Pulmonary artery endothelial cell (primary cell): ENCODE measurements around the gene C1QTNF12. TPM values are rescaled to one million over a fixed set of nuclear protein-coding genes. Genes with fewer than 3 reads are reported as not detected.
"Not testable (repeated sequence)": the region's sequence is repeated elsewhere in the genome, so short reads cannot be mapped to it uniquely, and the experiment has no call there.

Experiments
- DNase-seq: peaks from one replicate; pipeline ENCODE4 v3.0.0-alpha.2; 2011; ENCODE audit warnings: low read depth, low spot score
- total RNA-seq: library from RNA; depleted of rRNA; stranded (reverse); fragments of >200 nt; gene quantifications from 2 replicates; pipeline ENCODE4 v1.2.3, GENCODE V29; 2014

C1QTNF12 gene
- total RNA-seq, 1 donor from 2014 or later: 0.33 TPM

DNA sequence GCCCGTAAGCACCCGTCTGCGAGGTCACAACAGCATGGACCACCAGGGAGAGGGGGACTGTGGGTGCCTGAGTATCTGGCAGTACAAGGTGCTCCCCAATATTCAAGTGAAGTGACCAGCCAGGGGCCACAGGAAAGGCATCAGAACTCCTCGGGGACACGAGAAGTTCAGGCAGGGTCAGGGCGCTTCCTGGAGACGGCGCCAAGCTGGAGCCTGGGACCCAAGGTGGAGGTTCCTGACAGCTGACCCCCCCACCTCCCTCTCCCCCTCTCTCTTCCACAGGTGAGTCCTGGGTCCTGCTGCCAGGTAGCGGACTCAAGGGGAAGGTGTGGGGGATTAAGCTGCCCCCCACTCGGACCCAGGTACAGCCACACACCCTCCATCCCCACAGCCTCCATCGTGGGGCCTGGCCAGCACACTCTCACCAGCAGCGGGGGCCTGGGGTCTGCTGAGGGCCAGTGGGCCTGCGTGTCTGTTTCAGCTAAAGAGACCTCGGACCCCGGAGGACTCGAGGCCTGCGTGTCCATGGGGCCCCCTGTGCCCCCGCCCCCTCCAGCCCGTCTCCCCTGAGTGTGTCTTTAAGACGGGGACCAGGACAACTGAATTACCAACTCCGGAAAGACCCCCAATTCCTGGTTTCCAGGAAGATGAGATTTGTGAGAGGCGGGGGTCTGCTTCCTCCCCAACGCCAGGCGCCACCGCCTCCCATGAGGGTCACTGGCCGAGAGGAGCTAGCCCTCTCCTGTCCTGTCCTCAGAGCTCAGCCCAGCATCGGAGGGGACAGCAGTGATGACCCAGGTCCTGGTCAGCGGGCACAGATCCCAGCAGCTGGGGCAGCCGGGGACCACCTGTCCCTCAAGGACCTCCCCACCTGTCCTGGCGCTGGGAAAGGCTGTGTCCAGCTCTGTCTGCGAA is 46.3 kb downstream of the C1QTNF12 start:
- DNase-seq: no peak

DNA sequence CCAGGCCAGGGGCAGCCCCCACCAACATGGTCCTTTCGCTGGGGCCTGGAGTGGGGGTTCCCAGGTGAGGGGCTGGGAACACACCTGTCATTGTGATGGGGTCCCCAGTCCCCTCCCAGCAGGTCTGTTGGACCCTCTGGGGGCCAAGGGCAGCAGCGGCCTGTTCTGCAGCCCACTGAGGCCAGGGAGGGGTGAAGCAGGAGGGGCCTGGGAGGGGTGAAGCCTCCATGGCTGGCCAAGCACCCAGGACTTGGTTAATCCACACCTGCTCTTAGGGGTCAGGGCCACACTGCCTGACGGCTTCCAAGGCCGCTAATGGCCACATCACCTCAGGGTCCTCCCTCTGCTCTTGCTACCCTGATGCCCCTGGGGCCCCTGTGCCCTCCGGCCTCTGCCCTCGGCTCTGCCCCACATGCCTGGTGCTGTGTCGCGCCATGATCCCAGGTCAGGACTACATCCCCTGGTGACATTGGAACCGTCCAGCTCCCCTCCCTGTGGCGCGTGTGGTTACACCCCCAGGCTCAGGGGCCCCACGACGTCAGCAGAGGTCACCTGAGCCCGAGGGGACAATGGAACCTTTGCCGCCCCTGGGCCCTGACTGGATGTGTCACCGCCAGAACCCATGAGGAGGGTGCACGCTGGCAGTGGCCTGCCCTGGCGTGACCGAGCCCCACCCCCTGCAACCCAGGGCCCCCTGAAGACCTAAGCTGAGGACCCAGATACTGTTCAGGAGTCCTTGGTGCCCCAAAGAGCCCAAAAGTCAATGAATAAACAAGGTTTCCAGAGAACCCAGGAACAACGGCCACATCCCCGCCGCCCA is 47.2 kb downstream of the C1QTNF12 start:
- no peak for DNase-seq

DNA sequence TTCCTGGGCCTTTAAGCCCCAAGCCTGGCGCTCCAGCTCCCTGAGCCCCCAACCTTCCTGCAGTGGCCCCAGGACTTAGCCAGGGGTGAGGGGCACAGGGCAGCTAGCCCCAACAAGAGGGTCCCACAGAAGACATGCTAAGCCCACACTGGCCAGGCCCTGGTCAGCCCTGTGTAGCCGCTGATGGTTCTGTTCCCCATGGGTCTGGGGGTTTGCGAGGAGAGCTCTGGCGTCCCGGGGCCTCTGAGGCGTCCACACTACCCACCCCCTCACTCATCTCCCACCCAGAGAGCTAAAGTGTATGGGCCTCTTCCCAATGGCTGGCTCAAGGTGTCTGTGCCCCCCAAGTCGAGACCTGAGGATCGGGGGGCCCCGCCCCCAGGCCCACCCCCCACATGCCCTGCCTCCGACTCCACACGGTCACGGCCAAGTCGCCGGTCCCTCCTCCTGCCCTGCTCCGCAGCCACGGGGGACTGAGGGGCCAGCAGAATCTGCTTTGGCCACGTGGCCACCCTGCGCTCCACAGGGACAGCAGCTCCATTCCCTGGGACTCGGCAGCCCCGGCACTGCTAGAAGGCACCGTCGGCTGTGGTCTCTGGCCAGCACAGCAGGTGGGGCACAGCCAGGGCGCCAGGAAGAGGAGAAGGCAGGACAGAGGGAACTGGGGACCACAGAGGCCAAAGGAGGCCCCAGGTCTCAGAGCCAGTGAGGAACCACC is 47.9 kb downstream of the C1QTNF12 start:
- no peak for DNase-seq

GRCh38 chr1:1197551-1198422 is 48.7 kb downstream of the C1QTNF12 start:
- no peak for DNase-seq

DNA sequence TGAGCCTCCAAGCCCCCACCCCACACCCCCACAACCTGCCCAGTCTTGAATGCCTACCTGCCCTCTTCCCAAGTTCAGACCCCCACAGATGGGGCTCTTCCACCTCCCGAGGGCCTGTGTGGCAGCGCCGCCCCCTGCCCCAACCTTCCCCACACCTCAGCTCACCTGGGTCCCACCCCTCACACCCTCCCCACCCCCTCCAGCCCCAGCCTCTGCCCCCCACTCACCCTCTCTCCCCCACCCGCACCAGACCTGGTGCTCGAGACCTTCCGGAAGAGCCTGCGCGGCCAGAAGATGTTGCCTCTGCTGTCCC is 49.4 kb downstream of the C1QTNF12 start:
- DNase-seq: no peak

DNA sequence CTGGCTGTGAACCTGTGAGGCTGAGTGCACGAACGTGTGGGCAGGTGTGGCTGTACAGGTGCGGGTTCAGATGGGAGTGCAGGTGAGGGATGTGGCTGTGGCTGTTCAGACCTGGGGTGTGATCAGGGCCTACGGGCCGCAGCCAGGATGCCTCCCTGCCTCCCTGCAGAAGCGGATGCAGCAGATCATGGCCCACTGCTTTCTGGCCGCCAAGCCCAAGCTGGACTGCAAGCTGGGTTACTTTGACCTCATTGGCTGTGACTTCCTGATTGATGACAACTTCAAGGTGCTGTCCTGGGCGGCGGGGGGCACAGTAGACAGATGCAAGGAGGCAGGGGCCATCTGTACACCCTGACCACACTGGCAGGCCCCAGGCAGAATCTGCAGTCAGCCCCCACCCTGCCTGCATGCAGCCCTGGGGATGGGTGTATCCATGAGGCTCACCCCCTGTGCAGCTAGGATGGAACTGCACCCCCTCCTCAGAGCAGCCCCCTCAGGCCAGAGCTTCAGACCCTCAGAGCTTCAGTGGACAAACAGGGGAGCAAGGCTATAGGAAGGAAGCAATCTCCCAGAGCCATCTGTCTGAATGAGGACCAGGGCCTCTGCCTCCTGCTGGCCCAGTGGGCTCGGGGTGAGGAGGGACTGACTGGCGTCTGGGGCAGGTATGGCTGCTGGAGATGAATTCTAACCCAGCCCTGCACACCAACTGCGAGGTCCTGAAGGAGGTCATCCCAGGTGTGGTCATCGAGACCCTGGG is 49.9 kb downstream of the C1QTNF12 start:
- no peak for DNase-seq

DNA sequence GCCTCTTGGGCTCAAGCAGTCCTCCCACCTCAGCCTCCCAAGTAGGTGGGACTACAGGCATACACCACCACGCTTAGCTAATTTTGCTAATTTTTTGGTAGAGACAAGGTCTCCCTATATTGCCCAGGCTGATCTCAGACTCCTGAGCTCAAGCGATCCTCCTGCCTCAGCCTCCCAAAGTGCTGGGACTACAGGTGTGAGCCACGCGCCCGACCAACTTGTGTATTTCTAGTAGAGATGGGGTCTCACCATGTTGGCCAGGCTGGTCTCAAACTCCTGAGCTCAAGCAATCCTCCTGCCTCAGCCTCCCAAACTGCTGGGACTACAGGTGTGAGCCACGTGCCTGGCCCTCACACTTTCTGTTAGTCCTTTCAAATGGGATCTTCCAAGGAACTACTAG is 50.8 kb downstream of the C1QTNF12 start:
- not testable (repeated sequence) for DNase-seq

GRCh38 chr1:1194723-1195122 is 51.8 kb downstream of the C1QTNF12 start:
- DNase-seq: no peak

Other genes starting within 250 kb of the C1QTNF12 start
- 9.1 and 17.8 TPM in 2 replicates for gene HES4, start 246.6 kb downstream of the C1QTNF12 start, total RNA-seq
- 96.4 and 121 TPM in 2 replicates for gene ISG15, start 233.2 kb downstream of the C1QTNF12 start, total RNA-seq
- 48.4 and 88.2 TPM in 2 replicates for gene AGRN, start 226.6 kb downstream of the C1QTNF12 start, total RNA-seq
- gene RNF223, start 172.4 kb downstream of the C1QTNF12 start, total RNA-seq: not detected in 2 replicates
- 6.1 and 6.7 TPM in 2 replicates for gene C1orf159, start 130.6 kb downstream of the C1QTNF12 start, total RNA-seq
- not detected in 2 replicates for gene TTLL10, start 72.8 kb downstream of the C1QTNF12 start, total RNA-seq
- gene TNFRSF18, start 40.1 kb downstream of the C1QTNF12 start, total RNA-seq: 0.18 TPM in 1 of 2 replicates, not detected in the other
- 0.79 and 1.2 TPM in 2 replicates for gene TNFRSF4, start 32.6 kb downstream of the C1QTNF12 start, total RNA-seq
- gene SDF4, start 14.7 kb downstream of the C1QTNF12 start, total RNA-seq: 116 TPM in 2 replicates
- 28.9 and 31.5 TPM in 2 replicates for gene B3GALT6, start 14.5 kb downstream of the C1QTNF12 start, total RNA-seq
- 47.9 and 63.2 TPM in 2 replicates for gene UBE2J2, start 27.1 kb upstream of the C1QTNF12 start, total RNA-seq
- gene SCNN1D, start 33.7 kb upstream of the C1QTNF12 start, total RNA-seq: 0.33 and 0.46 TPM in 2 replicates
- gene ACAP3, start 61.2 kb upstream of the C1QTNF12 start, total RNA-seq: 16.2 and 17.4 TPM in 2 replicates
- 18.1 and 19.9 TPM in 2 replicates for gene PUSL1, start 61.9 kb upstream of the C1QTNF12 start, total RNA-seq
- gene INTS11, start 77.9 kb upstream of the C1QTNF12 start, total RNA-seq: 72.4 and 76.0 TPM in 2 replicates
- gene CPTP, start 78.1 kb upstream of the C1QTNF12 start, total RNA-seq: 12.3 and 14.0 TPM in 2 replicates
- 0.13 and 0.25 TPM in 2 replicates for gene TAS1R3, start 84.6 kb upstream of the C1QTNF12 start, total RNA-seq
- gene DVL1, start 102.7 kb upstream of the C1QTNF12 start, total RNA-seq: 57.5 and 60.5 TPM in 2 replicates
- gene MXRA8, start 111.8 kb upstream of the C1QTNF12 start, total RNA-seq: 0.99 and 2.2 TPM in 2 replicates
- 115 and 129 TPM in 2 replicates for gene AURKAIP1, start 128.5 kb upstream of the C1QTNF12 start, total RNA-seq
- gene CCNL2, start 152.6 kb upstream of the C1QTNF12 start, total RNA-seq: 96.5 and 105 TPM in 2 replicates
- 116 and 132 TPM in 2 replicates for gene MRPL20, start 160.6 kb upstream of the C1QTNF12 start, total RNA-seq
- 0.07 and 0.14 TPM in 2 replicates for gene ANKRD65, start 174.6 kb upstream of the C1QTNF12 start, total RNA-seq
- gene VWA1, start 189.0 kb upstream of the C1QTNF12 start, total RNA-seq: 1.6 and 1.7 TPM in 2 replicates
- 0.20 TPM in 1 of 2 replicates, not detected in the other for gene ATAD3C, start 203.0 kb upstream of the C1QTNF12 start, total RNA-seq
- 23.6 and 32.2 TPM in 2 replicates for gene ATAD3B, start 225.0 kb upstream of the C1QTNF12 start, total RNA-seq